MM.1S (cell line): Measurements from ENCODE around the gene LMF1.

Experiments
- DNase-seq: peaks from one replicate; pipeline ENCODE4 v3.0.0-alpha.2; 2015
- H2AFZ ChIP-seq: fragments of 300-600 bp; sonication (generic); 2 replicates; pipeline ENCODE4 v1.6.0; 2016; ENCODE audit warnings: antibody characterized with exemption, low read length
- H3F3A ChIP-seq: fragments of 300-600 bp; sonication (generic); 2 replicates; pipeline ENCODE4 v1.6.1; 2016; ENCODE audit warnings: mild to moderate bottlenecking, antibody characterized with exemption, low read length, moderate library complexity, mixed read lengths; ENCODE audit not compliant: insufficient read depth
- H3K27ac ChIP-seq: fragments of 300-600 bp; sonication (generic); 2 replicates; pipeline ENCODE4 v1.5.1; 2016; ENCODE audit warnings: mild to moderate bottlenecking, low read length
- H3K27me3 ChIP-seq: fragments of 300-600 bp; sonication (generic); replicated peaks from 2 replicates; pipeline ENCODE4 v1.6.0; 2016; ENCODE audit warnings: low read length; ENCODE audit not compliant: insufficient read depth
- H3K36me3 ChIP-seq: fragments of 300-600 bp; sonication (generic); replicated peaks from 2 replicates; pipeline ENCODE4 v1.6.1; 2016; ENCODE audit warnings: mild to moderate bottlenecking, low read length, mixed read lengths; ENCODE audit not compliant: insufficient read depth
- H3K4me1 ChIP-seq: fragments of 300-600 bp; sonication (generic); 2 replicates; pipeline ENCODE4 v1.6.1; 2016; ENCODE audit warnings: low read length, mixed read lengths
- H3K4me2 ChIP-seq: fragments of 300-600 bp; sonication (generic); 2 replicates; pipeline ENCODE4 v1.6.0; 2016; ENCODE audit warnings: low read depth, low read length
- H3K4me3 ChIP-seq: fragments of 300-600 bp; sonication (generic); 2 replicates; pipeline ENCODE4 v1.5.1; 2016; ENCODE audit warnings: low read length, mixed read lengths
- H3K79me2 ChIP-seq: fragments of 300-600 bp; sonication (generic); 2 replicates; pipeline ENCODE4 v1.6.1; 2016; ENCODE audit warnings: mixed run types, low read length, mixed read lengths
- H3K9ac ChIP-seq: fragments of 300-600 bp; sonication (generic); 2 replicates; pipeline ENCODE4 v1.6.1; 2016; ENCODE audit warnings: low read length, mixed read lengths
- H3K9me2 ChIP-seq: fragments of 300-600 bp; sonication (generic); replicated peaks from 2 replicates; pipeline ENCODE4 v1.6.1; 2016; ENCODE audit warnings: mild to moderate bottlenecking, low read length, mixed read lengths; ENCODE audit not compliant: insufficient read depth
- H3K9me3 ChIP-seq: fragments of 300-600 bp; sonication (generic); replicated peaks from 2 replicates; pipeline ENCODE4 v1.6.1; 2016; ENCODE audit warnings: mild to moderate bottlenecking, low read length, mixed read lengths; ENCODE audit not compliant: insufficient read depth
- H4K20me1 ChIP-seq: fragments of 300-600 bp; sonication (generic); 2 replicates; pipeline ENCODE4 v1.6.1; 2016; ENCODE audit warnings: mild to moderate bottlenecking, low read length, moderate library complexity, mixed read lengths; ENCODE audit not compliant: insufficient read depth
- CTCF ChIP-seq: fragments of 300-600 bp; sonication (generic); IDR thresholded peaks from 2 replicates; pipeline ENCODE4 v1.5.1; 2016; ENCODE audit warnings: antibody characterized with exemption, low read length, mixed read lengths
- EZH2 ChIP-seq: fragments of 300-600 bp; sonication (generic); optimal IDR thresholded peaks from 2 replicates; pipeline ENCODE3; 2017; ENCODE audit warnings: low read depth, mild to moderate bottlenecking, antibody characterized with exemption, low read length, mixed read lengths
- EZH2phosphoT487 ChIP-seq: fragments of 300-600 bp; sonication (generic); IDR thresholded peaks from 2 replicates; pipeline ENCODE4 v1.6.1; 2018; ENCODE audit warnings: antibody characterized with exemption, low read length

Gene LMF1

GRCh38 chr16:876041-876335, 94.8 kb downstream of the LMF1 start:
- no peak for DNase-seq
- H3K4me1 ChIP-seq, result no peaks in the 10 kb centered on the region
- H3K9ac ChIP-seq, result no peak overlapping the region
- H3K9me3 ChIP-seq, result no peaks in the 10 kb centered on the region
- H2AFZ ChIP-seq, result no peak overlapping the region
- no peak for TF ChIP-seq CTCF
- no peak for TF ChIP-seq EZH2
- TF ChIP-seq EZH2phosphoT487, result no peak
- no peaks in the 10 kb centered on the region for H3K9me2 ChIP-seq
- H3K79me2 ChIP-seq, result no peaks in the 10 kb centered on the region
- H3K27me3 ChIP-seq, result peaks cover 96% of the 10 kb centered on the region
- no peak overlapping the region for H3K4me2 ChIP-seq
- H3K36me3 ChIP-seq, result no peaks in the 10 kb centered on the region
- no peaks in the 10 kb centered on the region for H4K20me1 ChIP-seq
- no peak overlapping the region for H3K27ac ChIP-seq
- H3F3A ChIP-seq, result no peaks in the 10 kb centered on the region
- H3K4me3 ChIP-seq, result no peak overlapping the region

- TF ChIP-seq EZH2phosphoT487, result no peak
- TF ChIP-seq EZH2, result no peak
- TF ChIP-seq CTCF, result no peak
- no peaks in the 10 kb centered on the region for H3K9me3 ChIP-seq
- no peaks in the 10 kb centered on the region for H3K79me2 ChIP-seq
- peaks cover 95% of the 10 kb centered on the region for H3K27me3 ChIP-seq
- H3K36me3 ChIP-seq, result no peaks in the 10 kb centered on the region
- H3K9ac ChIP-seq, result no peak overlapping the region
- H3K4me2 ChIP-seq, result no peak overlapping the region
- H3K9me2 ChIP-seq, result no peaks in the 10 kb centered on the region
- no peak overlapping the region for H3K4me3 ChIP-seq
- no peaks in the 10 kb centered on the region for H4K20me1 ChIP-seq
- H2AFZ ChIP-seq, result no peak overlapping the region
- H3K27ac ChIP-seq, result no peak overlapping the region
- no peak for DNase-seq
- no peaks in the 10 kb centered on the region for H3F3A ChIP-seq
- no peaks in the 10 kb centered on the region for H3K4me1 ChIP-seq
Observed at GRCh38 chr16:875182-876040, 95.4 kb downstream of the LMF1 start.

GRCh38 chr16:874366-875181, 96.2 kb downstream of the LMF1 start:
- Histone ChIP-seq H3K27ac (no peak overlapping the region), H3K4me1 (no peaks in the 10 kb centered on the region), H3K4me2 (no peak overlapping the region), H3K36me3 (no peaks in the 10 kb centered on the region), H2AFZ (no peak overlapping the region), H3K9me3 (no peaks in the 10 kb centered on the region), H3K79me2 (no peaks in the 10 kb centered on the region), H3K9me2 (no peaks in the 10 kb centered on the region), H3K27me3 (peaks cover 95% of the 10 kb centered on the region), H3K4me3 (no peak overlapping the region), H4K20me1 (no peaks in the 10 kb centered on the region), H3K9ac (no peak overlapping the region), H3F3A (no peaks in the 10 kb centered on the region)
- TF ChIP-seq EZH2phosphoT487, result no peak
- TF ChIP-seq CTCF, result no peak
- no peak for TF ChIP-seq EZH2
- DNase-seq, result no peak
